PC-3 (cell line): Measurements from ENCODE around the gene KIAA1549. TPM values are rescaled to one million over a fixed set of nuclear protein-coding genes. Genes with fewer than 3 reads are reported as not detected.

Experiments
- ATAC-seq: fragments of 200-7000 bp; cut with Tn5 transposase; 2 replicates; pipeline ENCODE4 v1.9.1; 2020; ENCODE audit warnings: mild to moderate bottlenecking, moderate library complexity
- BruUV-seq: library from RNA; stranded (reverse); fragments of 400-500 nt; replicated peaks from 2 replicates; lab custom pipeline; 2021; lab: Mats Ljungman, UMichigan
- CTCF ChIA-PET: fragments of 300-600 bp; sonication (Branson Sonifier 250); formaldehyde crosslinking; loops from one replicate; lab custom pipeline; 2022; ENCODE audit warnings: antibody characterized with exemption; lab: Charles Lee
- POLR2A ChIA-PET: fragments of 300-600 bp; sonication (Branson Sonifier 250); formaldehyde crosslinking; loops from one replicate; lab custom pipeline; 2022; ENCODE audit warnings: antibody characterized with exemption; ENCODE audit not compliant: unreplicated experiment; lab: Charles Lee
- DNase-seq: peaks from one replicate; pipeline ENCODE4 v3.0.0-alpha.2; 2015
- H2AFZ ChIP-seq: fragments of 300-600 bp; sonication (generic); 2 replicates; pipeline ENCODE4 v1.6.0; 2016; ENCODE audit warnings: antibody characterized with exemption, low read length
- H3F3A ChIP-seq: fragments of 300-600 bp; sonication (generic); one replicate; pipeline ENCODE4 v1.6.0; 2017; ENCODE audit warnings: antibody characterized with exemption, low read length, control low read depth, mild to moderate bottlenecking; ENCODE audit not compliant: unreplicated experiment
- H3K27ac ChIP-seq: fragments of 300-600 bp; sonication (generic); 2 replicates; pipeline ENCODE4 v1.5.1; 2016; ENCODE audit warnings: mild to moderate bottlenecking, low read length
- H3K27me3 ChIP-seq: fragments of 300-600 bp; sonication (generic); 2 replicates; pipeline ENCODE4 v1.6.1; 2016; ENCODE audit warnings: low read length, mixed read lengths
- H3K36me3 ChIP-seq: fragments of 300-600 bp; sonication (generic); 2 replicates; pipeline ENCODE4 v1.6.1; 2016; ENCODE audit warnings: low read depth, mixed run types, low read length, mixed read lengths
- H3K4me1 ChIP-seq: fragments of 300-600 bp; sonication (generic); 2 replicates; pipeline ENCODE4 v1.5.1; 2016; ENCODE audit warnings: low read length; ENCODE audit not compliant: insufficient read depth
- H3K4me2 ChIP-seq: fragments of 300-600 bp; sonication (generic); 2 replicates; pipeline ENCODE4 v1.6.0; 2016; ENCODE audit warnings: low read length
- H3K4me3 ChIP-seq: fragments of 300-600 bp; sonication (generic); 2 replicates; pipeline ENCODE4 v1.5.1; 2016; ENCODE audit warnings: mild to moderate bottlenecking, low read length, mixed read lengths
- H3K79me2 ChIP-seq: fragments of 300-600 bp; sonication (generic); 2 replicates; pipeline ENCODE4 v1.6.1; 2017; ENCODE audit warnings: low read length, mixed read lengths
- H3K9ac ChIP-seq: fragments of 300-600 bp; sonication (generic); 2 replicates; pipeline ENCODE4 v1.6.0; 2016; ENCODE audit warnings: mild to moderate bottlenecking, low read length
- H3K9me2 ChIP-seq: fragments of 300-600 bp; sonication (generic); replicated peaks from 2 replicates; pipeline ENCODE4 v1.6.1; 2016; ENCODE audit warnings: mixed run types, low read length, mixed read lengths
- H3K9me3 ChIP-seq: fragments of 300-600 bp; sonication (generic); 2 replicates; pipeline ENCODE4 v1.6.1; 2016; ENCODE audit warnings: low read length, mixed read lengths
- H4K20me1 ChIP-seq: fragments of 300-600 bp; sonication (generic); 2 replicates; pipeline ENCODE4 v1.6.1; 2016; ENCODE audit warnings: low read length, mixed read lengths
- CTCF ChIP-seq: fragments of 300-600 bp; sonication (generic); conservative IDR thresholded peaks from 2 replicates; pipeline ENCODE4 v1.5.1; 2017; ENCODE audit warnings: antibody characterized with exemption, low read depth, mild to moderate bottlenecking, low read length
- EZH2 ChIP-seq: fragments of 300-600 bp; sonication (generic); IDR thresholded peaks from one replicate; pipeline ENCODE4 v1.6.1; 2017; ENCODE audit warnings: antibody characterized with exemption, mild to moderate bottlenecking, low read length; ENCODE audit not compliant: unreplicated experiment
- EZH2phosphoT487 ChIP-seq: fragments of 300-600 bp; sonication (generic); IDR thresholded peaks from 2 replicates; pipeline ENCODE4 v1.6.1; 2018; ENCODE audit warnings: mild to moderate bottlenecking, antibody characterized with exemption, low read length, borderline replicate concordance
- intact Hi-C: fragments of 100-400 bp; cut with micrococcal nuclease; formaldehyde crosslinking; loops from 2 replicates; pipeline ENCODE4 v1.9.0; 2023
- total RNA-seq: library from RNA; depleted of rRNA; stranded (reverse); fragments of >200 nt; gene quantifications from 2 replicates; pipeline ENCODE4 v1.2.3, GENCODE V29; 2014

KIAA1549 gene
- total RNA-seq, 1 experiment from 2014 or later, result 8.2 TPM

GRCh38 chr7:138868711-138869110 is 112.5 kb downstream of the KIAA1549 start:
- Histone ChIP-seq H3K4me1 (peaks cover 34% of the 10 kb centered on the region), H3K4me3 (no peak overlapping the region), H3K27me3 (no peaks in the 10 kb centered on the region), H3K79me2 (no peaks in the 10 kb centered on the region), H3K36me3 (peaks cover 16% of the 10 kb centered on the region), H3K9me3 (no peaks in the 10 kb centered on the region), H2AFZ (no peak overlapping the region), H3F3A (peaks cover 4% of the 10 kb centered on the region), H3K9me2 (no peaks in the 10 kb centered on the region), H3K9ac (no peak overlapping the region), H3K27ac (no peak overlapping the region), H4K20me1 (no peaks in the 10 kb centered on the region), H3K4me2 (no peak overlapping the region)
- ChIA-PET POLR2A (no interaction called here), CTCF (no interaction called here)
- intact Hi-C loops, result no loop called here
- TF ChIP-seq EZH2phosphoT487, result no peak
- no peak for TF ChIP-seq CTCF
- TF ChIP-seq EZH2, result no peak
- DNase-seq, result no peak
- BruUV-seq, result no TSS peak
- ATAC-seq, result no peak

GRCh38 chr7:138867744-138868143 is 113.4 kb downstream of the KIAA1549 start:
- H3K4me1 ChIP-seq, result peaks cover 25% of the 10 kb centered on the region
- no peaks in the 10 kb centered on the region for H3K9me2 ChIP-seq
- H3K9me3 ChIP-seq, result no peaks in the 10 kb centered on the region
- TF ChIP-seq EZH2 (no peak), CTCF (no peak), EZH2phosphoT487 (no peak)
- no peak overlapping the region for H3K27ac ChIP-seq
- POLR2A ChIA-PET, result no interaction called here
- H3K4me2 ChIP-seq, result no peak overlapping the region
- no peaks in the 10 kb centered on the region for H3K79me2 ChIP-seq
- no TSS peak for BruUV-seq
- no peak overlapping the region for H2AFZ ChIP-seq
- H3K27me3 ChIP-seq, result no peaks in the 10 kb centered on the region
- H3K36me3 ChIP-seq, result peaks cover 21% of the 10 kb centered on the region
- intact Hi-C loops, result no loop called here
- H3F3A ChIP-seq, result peaks cover 4% of the 10 kb centered on the region
- no peaks in the 10 kb centered on the region for H4K20me1 ChIP-seq
- ATAC-seq (no peak), DNase-seq (no peak)
- no peak overlapping the region for H3K4me3 ChIP-seq
- no peak overlapping the region for H3K9ac ChIP-seq
- CTCF ChIA-PET, result no interaction called here

DNA sequence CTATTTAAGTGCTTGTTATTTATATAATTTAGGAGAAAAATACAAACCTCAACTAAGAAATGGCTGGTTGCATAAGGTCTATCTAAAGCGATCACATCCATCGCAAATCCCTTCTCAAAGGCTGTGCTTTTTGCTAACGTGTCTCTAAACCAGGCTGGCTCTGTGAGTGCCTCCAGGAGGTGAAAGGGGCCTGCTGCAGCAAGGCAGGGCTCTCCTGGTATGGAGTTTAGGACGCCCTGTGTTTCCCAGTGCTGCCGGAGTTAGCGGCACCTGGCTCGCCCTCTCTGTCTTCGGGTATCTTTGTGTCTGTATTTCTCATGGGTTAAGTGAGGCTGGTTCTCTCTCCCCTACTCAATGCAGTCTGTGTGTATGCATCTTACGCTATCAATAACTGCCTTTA is 114.8 kb downstream of the KIAA1549 start:
- no TSS peak for BruUV-seq
- H3K36me3 ChIP-seq, result peaks cover 21% of the 10 kb centered on the region
- CTCF ChIA-PET, result interaction anchor here (0.7 kb wide), 1 partner anchor 20 kb away, joined by 3 read pairs; no protein-coding TSS in a partner anchor
- no peak overlapping the region for H3K9ac ChIP-seq
- ATAC-seq, result no peak
- DNase-seq, result no peak
- POLR2A ChIA-PET, result no interaction called here
- H4K20me1 ChIP-seq, result no peaks in the 10 kb centered on the region
- no peaks in the 10 kb centered on the region for H3K27me3 ChIP-seq
- H3K27ac ChIP-seq, result peak overlapping the region; percentile 93; the same call in 1 of the 2 replicates
- no peak overlapping the region for H3K4me2 ChIP-seq
- H3K79me2 ChIP-seq, result no peaks in the 10 kb centered on the region
- TF ChIP-seq EZH2, result no peak
- no peak for TF ChIP-seq EZH2phosphoT487
- no peak for TF ChIP-seq CTCF
- H3F3A ChIP-seq, result peaks cover 4% of the 10 kb centered on the region
- H3K9me3 ChIP-seq, result no peaks in the 10 kb centered on the region
- no peak overlapping the region for H2AFZ ChIP-seq
- no peaks in the 10 kb centered on the region for H3K9me2 ChIP-seq
- intact Hi-C loops, result no loop called here
- H3K4me3 ChIP-seq, result no peak overlapping the region
- H3K4me1 ChIP-seq, result peaks cover 18% of the 10 kb centered on the region
